Gastroesophageal sphincter (tissue), 4 donors: ENCODE results near the gene NAALADL2. TPM values are rescaled to one million over a fixed set of nuclear protein-coding genes. Genes with fewer than 3 reads are reported as not detected.

ENCODE experiments used
- ATAC-seq: fragments of 150-250 bp; one replicate; pipeline ENCODE4 v1.9.1; 2016; ENCODE audit warnings: mild to moderate bottlenecking, moderate library complexity
- H3K27ac ChIP-seq, 4 donors: fragments of 200-600 bp; sonication (generic) in 3 of 4; 1 replicate in 3 of 4; 2 replicates in 1 of 4; pipeline ENCODE4 v1.5.1; 2016 to 2019
- H3K27me3 ChIP-seq: fragments of 200-600 bp; sonication (generic); one replicate; pipeline ENCODE4 v1.5.1; 2019
- H3K36me3 ChIP-seq, 2 donors: fragments of 200-600 bp; sonication (generic); one replicate each; pipeline ENCODE4 v1.5.1; 2019; ENCODE audit warnings: control low read depth in 1 of 2
- H3K4me1 ChIP-seq, 3 donors: fragments of 200-600 bp; sonication (generic); 1 replicate in 2 of 3; 2 replicates in 1 of 3; pipeline ENCODE4 v1.5.1; 2016 to 2019; ENCODE audit warnings: control low read depth in 2 of 3
- H3K4me3 ChIP-seq, 2 donors: fragments of 200-600 bp; sonication (generic); one replicate each; pipeline ENCODE4 v1.5.1; 2019; ENCODE audit warnings: mild to moderate bottlenecking in 1 of 2, moderate library complexity in 1 of 2
- H3K9me3 ChIP-seq, 3 donors: fragments of 200-600 bp; sonication (generic); one replicate each; pipeline ENCODE4 v1.5.1; 2017 to 2019; ENCODE audit warnings: control low read depth in 2 of 3
- EP300 ChIP-seq: sonication (generic); formaldehyde crosslinking; IDR thresholded peaks from one replicate; pipeline ENCODE4 v1.6.1; 2017; ENCODE audit warnings: antibody characterized with exemption, mild to moderate bottlenecking
- POLR2A ChIP-seq, 2 donors: fragments of 450-650 bp; IDR thresholded peaks; one replicate each; pipeline ENCODE4 v1.6.1; 2017; ENCODE audit warnings: antibody characterized with exemption in 2 of 2, mild to moderate bottlenecking in 2 of 2, moderate library complexity in 1 of 2
- POLR2AphosphoS5 ChIP-seq: sonication (generic); formaldehyde crosslinking; IDR thresholded peaks from one replicate; pipeline ENCODE4 v1.6.1; 2017; ENCODE audit warnings: antibody characterized with exemption
- WGBS, 2 donors: methylation state at CpG; one replicate each; pipeline ENCODE4 v1.1.5; 2018; ENCODE audit warnings: low coverage in 1 of 2; 5-methylcytosine and 5-hydroxymethylcytosine counted together
- total RNA-seq, 4 donors: library from RNA; depleted of rRNA; stranded (reverse); fragments of >200 nt; gene quantifications; one replicate each; pipeline ENCODE4 v1.1.0, GENCODE V29; 2016
- TF ChIP-seq, protein P1 (sequence below), 4 experiments: fragments of 200-600 bp in 2 of 4; fragments of 450-650 bp in 2 of 4; sonication (generic) in 1 of 4; IDR thresholded peaks; one replicate each; pipeline ENCODE4 v1.5.1; 2017 to 2019; ENCODE audit warnings: antibody characterized with exemption in 4 of 4, mild to moderate bottlenecking in 2 of 4, moderate library complexity in 2 of 4

Gene NAALADL2
- total RNA-seq, 4 donors from 2014 or later = 3.1 to 7.4 (median 6.2) TPM

GRCh38 chr3:175007306-175007705 lies 148.2 kb downstream of the NAALADL2 start:
- ATAC-seq = no peak
- TF ChIP-seq POLR2A (IDR thresholded peaks at IDR 0.05) = no peak
- TF ChIP-seq EP300 = no peak
- TF ChIP-seq POLR2AphosphoS5 = no peak
- TF ChIP-seq, protein P1, sequence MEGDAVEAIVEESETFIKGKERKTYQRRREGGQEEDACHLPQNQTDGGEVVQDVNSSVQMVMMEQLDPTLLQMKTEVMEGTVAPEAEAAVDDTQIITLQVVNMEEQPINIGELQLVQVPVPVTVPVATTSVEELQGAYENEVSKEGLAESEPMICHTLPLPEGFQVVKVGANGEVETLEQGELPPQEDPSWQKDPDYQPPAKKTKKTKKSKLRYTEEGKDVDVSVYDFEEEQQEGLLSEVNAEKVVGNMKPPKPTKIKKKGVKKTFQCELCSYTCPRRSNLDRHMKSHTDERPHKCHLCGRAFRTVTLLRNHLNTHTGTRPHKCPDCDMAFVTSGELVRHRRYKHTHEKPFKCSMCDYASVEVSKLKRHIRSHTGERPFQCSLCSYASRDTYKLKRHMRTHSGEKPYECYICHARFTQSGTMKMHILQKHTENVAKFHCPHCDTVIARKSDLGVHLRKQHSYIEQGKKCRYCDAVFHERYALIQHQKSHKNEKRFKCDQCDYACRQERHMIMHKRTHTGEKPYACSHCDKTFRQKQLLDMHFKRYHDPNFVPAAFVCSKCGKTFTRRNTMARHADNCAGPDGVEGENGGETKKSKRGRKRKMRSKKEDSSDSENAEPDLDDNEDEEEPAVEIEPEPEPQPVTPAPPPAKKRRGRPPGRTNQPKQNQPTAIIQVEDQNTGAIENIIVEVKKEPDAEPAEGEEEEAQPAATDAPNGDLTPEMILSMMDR (IDR thresholded peaks at IDR 0.05) = no peak
- H3K4me3 ChIP-seq = no peak overlapping the region
- H3K9me3 ChIP-seq = no peaks in the 10 kb centered on the region
- no peak overlapping the region for H3K27ac ChIP-seq
- 100% methylated on average over 1 of the region's 1 CpG for WGBS, 2 donors
- H3K4me1 ChIP-seq = no peaks in the 10 kb centered on the region
- H3K27me3 ChIP-seq = no peaks in the 10 kb centered on the region
- H3K36me3 ChIP-seq = no peaks in the 10 kb centered on the region

DNA sequence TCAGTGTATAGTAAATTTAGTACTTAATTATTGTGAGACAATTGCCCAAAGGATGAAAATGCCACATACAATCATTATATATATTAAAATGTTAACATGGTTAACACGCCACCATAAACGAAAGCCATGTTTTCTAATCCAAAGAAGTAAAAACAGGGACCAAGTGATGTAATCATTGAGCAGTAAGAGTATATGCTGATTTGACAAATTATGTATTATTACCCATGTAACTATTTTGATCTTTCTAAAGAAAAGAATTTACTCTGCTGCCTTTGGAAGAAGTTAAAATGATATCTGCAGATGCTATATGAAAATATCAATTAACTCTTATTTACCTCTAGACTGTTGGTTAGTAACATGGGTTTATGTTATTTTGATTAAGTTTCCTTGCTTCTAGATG lies 150.2 kb downstream of the NAALADL2 start:
- WGBS, 2 donors = 91 to 100% methylated on average over 2 of the region's 2 CpGs

DNA sequence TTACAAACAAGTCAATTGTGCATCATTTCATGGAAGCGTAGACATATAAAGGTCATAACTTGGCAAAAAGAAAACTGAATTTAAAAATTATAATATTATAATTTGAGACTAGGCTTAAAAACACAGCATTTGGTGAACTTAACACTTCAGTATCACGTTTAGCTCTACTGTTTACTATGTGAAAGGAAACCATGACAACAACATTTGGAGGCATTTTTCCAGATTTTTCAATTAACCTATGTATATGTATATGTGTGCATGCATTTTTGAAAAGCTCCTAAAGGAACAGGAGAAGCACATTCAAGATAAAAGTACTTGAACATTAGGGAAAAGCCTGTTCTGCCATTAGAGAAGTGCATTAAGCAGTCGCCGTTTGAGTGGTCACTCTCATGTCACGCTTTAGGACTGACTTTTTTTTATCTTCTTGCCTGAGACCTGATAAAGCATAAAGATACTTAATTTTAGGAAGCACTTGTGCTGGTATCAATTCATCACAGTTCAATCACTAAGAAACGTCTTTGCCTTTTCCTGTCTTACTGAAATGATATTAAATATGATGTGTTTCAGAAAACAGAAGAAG lies 156.0 kb downstream of the NAALADL2 start:
- Histone ChIP-seq H3K27me3 (no peaks in the 10 kb centered on the region), H3K4me1 (no peaks in the 10 kb centered on the region), H3K9me3 (no peaks in the 10 kb centered on the region), H3K36me3 (no peaks in the 10 kb centered on the region), H3K4me3 (no peak overlapping the region), H3K27ac (no peak overlapping the region)
- WGBS, 2 donors = 51 to 55% methylated on average over 5 to 6 of the region's 6 CpGs
- TF ChIP-seq POLR2A (IDR thresholded peaks at IDR 0.05) = no peak
- TF ChIP-seq POLR2AphosphoS5 = no peak
- no peak for TF ChIP-seq EP300
- TF ChIP-seq, protein P1 (IDR thresholded peaks at IDR 0.05) = no peak
- ATAC-seq = no peak

More for the DNA sequence above, 150.2 kb downstream of the NAALADL2 start:
- Histone ChIP-seq H3K36me3 (no peaks in the 10 kb centered on the region), H3K4me3 (no peak overlapping the region), H3K27ac (no peak overlapping the region), H3K4me1 (no peaks in the 10 kb centered on the region), H3K9me3 (no peaks in the 10 kb centered on the region), H3K27me3 (no peaks in the 10 kb centered on the region)
- TF ChIP-seq, protein P1 (IDR thresholded peaks at IDR 0.05) = no peak
- TF ChIP-seq POLR2A (IDR thresholded peaks at IDR 0.05) (no peak), EP300 (no peak), POLR2AphosphoS5 (no peak)
- ATAC-seq = no peak

DNA sequence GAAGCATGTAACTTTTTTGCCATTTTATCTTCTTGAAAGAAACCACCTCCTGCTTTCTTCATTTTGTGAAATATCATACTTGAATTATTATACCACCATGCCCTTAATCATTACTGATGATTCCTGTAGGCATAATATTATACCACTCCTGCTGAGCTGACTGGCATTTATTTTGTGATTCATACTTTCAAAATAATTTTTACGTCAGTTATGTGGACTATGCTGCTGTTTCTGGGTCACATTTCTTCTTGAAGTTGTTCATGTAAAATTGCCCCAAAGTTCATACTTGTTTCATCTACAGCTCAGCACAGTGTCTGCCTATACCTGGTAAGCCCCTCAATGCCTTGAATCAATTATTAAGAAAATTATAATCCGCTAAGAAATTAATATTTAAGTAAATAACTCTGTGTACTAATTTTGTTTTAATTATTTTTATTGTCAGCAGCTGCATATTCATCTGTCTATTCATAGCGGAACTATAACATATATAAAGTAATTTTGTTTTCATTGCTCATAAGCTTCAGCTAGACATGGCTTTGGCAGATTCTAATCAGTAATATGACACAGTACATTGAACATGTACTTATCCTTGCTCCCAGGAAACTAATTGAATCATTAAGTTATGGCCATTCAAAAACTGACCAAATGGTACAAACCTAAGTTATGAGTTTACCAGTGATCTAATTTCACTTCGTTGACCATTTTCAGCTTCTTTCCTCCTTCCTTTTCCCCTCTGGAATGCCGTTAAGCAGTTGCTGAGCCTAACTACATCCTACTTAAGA lies 160.0 kb downstream of the NAALADL2 start:
- no peak overlapping the region for H3K27ac ChIP-seq
- TF ChIP-seq, protein P1 (IDR thresholded peaks at IDR 0.05) = no peak
- TF ChIP-seq POLR2AphosphoS5 (no peak), POLR2A (IDR thresholded peaks at IDR 0.05) (no peak), EP300 (no peak)
- no peaks in the 10 kb centered on the region for H3K36me3 ChIP-seq
- H3K9me3 ChIP-seq = no peaks in the 10 kb centered on the region
- no peaks in the 10 kb centered on the region for H3K27me3 ChIP-seq
- H3K4me1 ChIP-seq = no peaks in the 10 kb centered on the region
- H3K4me3 ChIP-seq = no peak overlapping the region
- no peak for ATAC-seq
- WGBS, 2 donors = 78 to 84% methylated on average over 5 of the region's 5 CpGs

GRCh38 chr3:175020101-175020500 lies 161.0 kb downstream of the NAALADL2 start:
- Histone ChIP-seq H3K27ac (no peak overlapping the region), H3K9me3 (no peaks in the 10 kb centered on the region), H3K4me1 (no peaks in the 10 kb centered on the region), H3K4me3 (no peak overlapping the region), H3K36me3 (no peaks in the 10 kb centered on the region), H3K27me3 (no peaks in the 10 kb centered on the region)
- no peak for ATAC-seq
- 100% methylated on average over 1 of the region's 1 CpG for WGBS, 2 donors
- TF ChIP-seq, protein P1 (IDR thresholded peaks at IDR 0.05) = no peak
- no peak for TF ChIP-seq EP300
- TF ChIP-seq POLR2A (IDR thresholded peaks at IDR 0.05) = no peak
- no peak for TF ChIP-seq POLR2AphosphoS5
